GM10266 (cell line): Measurements from ENCODE around the gene RASAL2.
"Not testable (repeated sequence)": the region's sequence is repeated elsewhere in the genome, so short reads cannot be mapped to it uniquely, and the experiment has no call there.

Source experiments
- DNase-seq: peaks from one replicate; pipeline ENCODE4 v3.0.0; 2012; ENCODE audit errors: extremely low spot score
- CTCF ChIP-seq: IDR thresholded peaks from 2 replicates; pipeline ENCODE4 v1.5.1; 2012; ENCODE audit warnings: mild to moderate bottlenecking, low read depth; ENCODE audit not compliant: control insufficient read depth, insufficient read depth; ENCODE audit errors: missing control alignments

The RASAL2 gene

GRCh38 chr1:178072326-178072725, 21.6 kb upstream of the RASAL2 start:
- TF ChIP-seq CTCF = no peak

GRCh38 chr1:178075333-178075732, 18.6 kb upstream of the RASAL2 start:
- no peak for TF ChIP-seq CTCF
- no peak for DNase-seq

More at GRCh38 chr1:178072326-178072725, 21.6 kb upstream of the RASAL2 start:
- DNase-seq = no peak

GRCh38 chr1:178076607-178077006, 17.3 kb upstream of the RASAL2 start:
- TF ChIP-seq CTCF = no peak
- no peak for DNase-seq

GRCh38 chr1:178077917-178078316, 16.0 kb upstream of the RASAL2 start:
- DNase-seq = no peak
- no peak for TF ChIP-seq CTCF

GRCh38 chr1:178086294-178086693, 7.6 kb upstream of the RASAL2 start:
- no peak for TF ChIP-seq CTCF
- no peak for DNase-seq

GRCh38 chr1:178086766-178087165, 7.1 kb upstream of the RASAL2 start:
- no peak for DNase-seq
- no peak for TF ChIP-seq CTCF

- no peak for DNase-seq
- TF ChIP-seq CTCF = no peak
Observed at GRCh38 chr1:178088651-178089050, 5.3 kb upstream of the RASAL2 start.

- DNase-seq = not testable (repeated sequence)
Observed at GRCh38 chr1:178091454-178091853, 2.5 kb upstream of the RASAL2 start.
